ENCODE measurements around the gene SEC61G. TPM values are rescaled to one million over a fixed set of nuclear protein-coding genes. Genes with fewer than 3 reads are reported as not detected.

The SEC61G gene
- total RNA-seq, 1 experiment from 2014 or later: 208 TPM

- no peak for TF ChIP-seq HMGA2 (CRISPR knock-in tag; IDR thresholded peaks at IDR 0.05)
Measured at GRCh38 chr7:54749200-54749599, 9.8 kb downstream of the SEC61G start (continued).

- Mint-ChIP-seq H3K36me3 (peaks cover 41% of the 10 kb centered on the region), H3K4me3 (no peak overlapping the region), H3K27me3 (ENCODE audit: low read depth) (no peaks in the 10 kb centered on the region), H3K27ac (0 out of 2 replicates have a peak overlapping the region, but pooled peaks have one; percentile 15), H3K9me3 (no peaks in the 10 kb centered on the region), H3K4me1 (peaks cover 8% of the 10 kb centered on the region)
- ATAC-seq: no peak
- no peak for DNase-seq (ENCODE audit: low spot score)
- TF ChIP-seq ZNF423 (CRISPR knock-in tag; IDR thresholded peaks at IDR 0.05) (no peak), CREM (CRISPR knock-in tag; IDR thresholded peaks at IDR 0.05) (no peak), TEAD4 (CRISPR knock-in tag; IDR thresholded peaks at IDR 0.05) (no peak), CBFB (CRISPR knock-in tag; IDR thresholded peaks at IDR 0.05; ENCODE audit: low read depth) (no peak), JUN (CRISPR knock-in tag; IDR thresholded peaks at IDR 0.05) (no peak), ZNF396 (CRISPR knock-in tag; IDR thresholded peaks at IDR 0.05; ENCODE audit: borderline replicate concordance) (no peak), ATF6 (CRISPR knock-in tag; IDR thresholded peaks at IDR 0.05) (no peak), GTF2I (CRISPR knock-in tag; conservative IDR thresholded peaks at IDR 0.05) (no peak), SMAD3 (CRISPR knock-in tag; IDR thresholded peaks at IDR 0.05; ENCODE audit: borderline replicate concordance) (no peak), ARID4B (CRISPR knock-in tag; IDR thresholded peaks at IDR 0.05; ENCODE audit: borderline replicate concordance) (no peak)
- CTCF ChIA-PET: no interaction called here
- POLR2A ChIA-PET: no interaction called here
Measured at GRCh38 chr7:54747234-54747633, 11.8 kb downstream of the SEC61G start.

- DNase-seq (ENCODE audit: low spot score): no peak
- TF ChIP-seq TEAD4 (CRISPR knock-in tag; IDR thresholded peaks at IDR 0.05) (no peak), RORB (CRISPR knock-in tag; IDR thresholded peaks at IDR 0.05) (no peak), NFE2L1 (CRISPR knock-in tag; IDR thresholded peaks at IDR 0.05) (no peak), ZNF232 (CRISPR knock-in tag; IDR thresholded peaks at IDR 0.05) (no peak), ELF4 (CRISPR knock-in tag; IDR thresholded peaks at IDR 0.05; ENCODE audit: low read depth) (no peak), ZNF317 (CRISPR knock-in tag; IDR thresholded peaks at IDR 0.05; ENCODE audit: borderline replicate concordance, low read depth) (no peak), CBFB (CRISPR knock-in tag; IDR thresholded peaks at IDR 0.05; ENCODE audit: low read depth) (no peak), GRHL2 (CRISPR knock-in tag; IDR thresholded peaks at IDR 0.05; ENCODE audit: insufficient replicate concordance, severe bottlenecking) (no peak), MYBL2 (CRISPR knock-in tag; IDR thresholded peaks at IDR 0.05) (no peak), NFYB (CRISPR knock-in tag; conservative IDR thresholded peaks at IDR 0.05; ENCODE audit: low read depth) (no peak), EMX1 (CRISPR knock-in tag; IDR thresholded peaks at IDR 0.05) (no peak), ZNF138 (CRISPR knock-in tag; conservative IDR thresholded peaks at IDR 0.05) (no peak), CREM (CRISPR knock-in tag; IDR thresholded peaks at IDR 0.05) (no peak), NFATC4 (CRISPR knock-in tag; IDR thresholded peaks at IDR 0.05) (no peak)
- Mint-ChIP-seq H3K4me1 (peaks cover 12% of the 10 kb centered on the region), H3K27me3 (ENCODE audit: low read depth) (no peaks in the 10 kb centered on the region), H3K27ac (no peak overlapping the region), H3K4me3 (no peak overlapping the region), H3K9me3 (no peaks in the 10 kb centered on the region), H3K36me3 (peaks cover 15% of the 10 kb centered on the region)
- POLR2A ChIA-PET: no interaction called here
- ATAC-seq: no peak
- CTCF ChIA-PET: interaction anchor here (1.0 kb wide), 1 partner anchor 15 kb away, joined by 3 read pairs; the partner anchor contains the start of gene SEC61G
Measured at GRCh38 chr7:54743580-54743979, 15.4 kb downstream of the SEC61G start.

Measured in WTC11 (cell line).